Parathyroid adenoma (tissue), 2 donors: ENCODE measurements around the gene AFF4.
"Not testable (repeated sequence)": the region's sequence is repeated elsewhere in the genome, so short reads cannot be mapped to it uniquely, and the experiment has no call there.

Source experiments
- H2AFZ ChIP-seq: fragments of 300-600 bp; sonication (generic); one replicate; pipeline ENCODE4 v1.7.0; 2017; ENCODE audit warnings: antibody characterized with exemption, mild to moderate bottlenecking
- H3K27ac ChIP-seq: fragments of 300-600 bp; sonication (generic); one replicate; pipeline ENCODE4 v1.7.0; 2017
- H3K27me3 ChIP-seq: fragments of 300-600 bp; sonication (generic); one replicate; pipeline ENCODE4 v1.7.0; 2017; ENCODE audit warnings: low read length; ENCODE audit not compliant: control insufficient read depth, insufficient read depth
- H3K36me3 ChIP-seq: fragments of 300-600 bp; sonication (generic); one replicate; pipeline ENCODE4 v1.7.0; 2017; ENCODE audit warnings: low read length; ENCODE audit not compliant: control insufficient read depth, insufficient read depth
- H3K4me1 ChIP-seq: fragments of 300-600 bp; sonication (generic); one replicate; pipeline ENCODE4 v1.7.0; 2017; ENCODE audit warnings: control low read depth
- H3K4me2 ChIP-seq: fragments of 300-600 bp; sonication (generic); one replicate; pipeline ENCODE4 v1.7.0; 2017; ENCODE audit warnings: low read length
- H3K4me3 ChIP-seq: fragments of 300-600 bp; sonication (generic); one replicate; pipeline ENCODE4 v1.7.0; 2017; ENCODE audit warnings: low read depth, low read length
- H3K79me2 ChIP-seq: fragments of 300-600 bp; sonication (generic); one replicate; pipeline ENCODE4 v1.7.0; 2017; ENCODE audit warnings: control low read depth
- H3K9ac ChIP-seq: fragments of 300-600 bp; sonication (generic); one replicate; pipeline ENCODE4 v1.7.0; 2017; ENCODE audit warnings: mild to moderate bottlenecking
- H3K9me3 ChIP-seq: fragments of 300-600 bp; sonication (generic); one replicate; pipeline ENCODE4 v1.7.0; 2017; ENCODE audit warnings: low read length; ENCODE audit not compliant: control insufficient read depth
- CTCF ChIP-seq: fragments of 300-600 bp; sonication (generic); IDR thresholded peaks from one replicate; pipeline ENCODE4 v1.7.0; 2017; ENCODE audit warnings: antibody characterized with exemption, mild to moderate bottlenecking
- donor health status: primary hyperparathyroidism.

Gene AFF4

GRCh38 chr5:132953710-132954109 lies 9.7 kb downstream of the AFF4 start:
- Histone ChIP-seq H3K4me2 (no peak overlapping the region), H3K4me3 (no peak overlapping the region), H3K27ac (no peak overlapping the region), H3K9ac (no peak overlapping the region), H3K27me3 (no peaks in the 10 kb centered on the region), H3K79me2 (peaks cover 80% of the 10 kb centered on the region), H3K4me1 (peaks cover 8% of the 10 kb centered on the region), H3K9me3 (no peaks in the 10 kb centered on the region), H3K36me3 (no peaks in the 10 kb centered on the region), H2AFZ (no peak overlapping the region)
- TF ChIP-seq CTCF: no peak

- Histone ChIP-seq H3K27ac (no peak overlapping the region), H3K9ac (no peak overlapping the region), H3K4me1 (peaks cover 15% of the 10 kb centered on the region), H3K4me3 (no peak overlapping the region), H2AFZ (no peak overlapping the region), H3K36me3 (no peaks in the 10 kb centered on the region), H3K27me3 (no peaks in the 10 kb centered on the region), H3K9me3 (no peaks in the 10 kb centered on the region), H3K4me2 (no peak overlapping the region), H3K79me2 (peaks cover 81% of the 10 kb centered on the region)
- no peak for TF ChIP-seq CTCF
Measured at GRCh38 chr5:132952829-132953228, 10.6 kb downstream of the AFF4 start.

GRCh38 chr5:132951897-132952296 lies 11.5 kb downstream of the AFF4 start:
- Histone ChIP-seq H3K4me1 (peaks cover 15% of the 10 kb centered on the region), H3K9ac (no peak overlapping the region), H3K27ac (no peak overlapping the region), H2AFZ (no peak overlapping the region), H3K27me3 (no peaks in the 10 kb centered on the region), H3K36me3 (no peaks in the 10 kb centered on the region), H3K4me2 (no peak overlapping the region), H3K79me2 (peaks cover 88% of the 10 kb centered on the region), H3K9me3 (no peaks in the 10 kb centered on the region), H3K4me3 (no peak overlapping the region)
- no peak for TF ChIP-seq CTCF

- no peak overlapping the region for H3K9ac ChIP-seq
- no peak overlapping the region for H3K4me2 ChIP-seq
- no peak overlapping the region for H3K4me3 ChIP-seq
- no peaks in the 10 kb centered on the region for H3K27me3 ChIP-seq
- no peaks in the 10 kb centered on the region for H3K9me3 ChIP-seq
- H3K36me3 ChIP-seq: no peaks in the 10 kb centered on the region
- peaks cover 89% of the 10 kb centered on the region for H3K79me2 ChIP-seq
- H2AFZ ChIP-seq: no peak overlapping the region
- H3K27ac ChIP-seq: no peak overlapping the region
- no peak for TF ChIP-seq CTCF
- peaks cover 15% of the 10 kb centered on the region for H3K4me1 ChIP-seq
Measured at GRCh38 chr5:132949136-132949535, 14.3 kb downstream of the AFF4 start.

GRCh38 chr5:132947671-132948070 lies 15.8 kb downstream of the AFF4 start:
- no peak for TF ChIP-seq CTCF
- Histone ChIP-seq H3K4me2 (no peak overlapping the region), H3K4me1 (peaks cover 18% of the 10 kb centered on the region), H3K4me3 (no peak overlapping the region), H2AFZ (no peak overlapping the region), H3K9me3 (no peaks in the 10 kb centered on the region), H3K79me2 (peaks cover 90% of the 10 kb centered on the region), H3K27ac (no peak overlapping the region), H3K27me3 (no peaks in the 10 kb centered on the region), H3K9ac (no peak overlapping the region), H3K36me3 (no peaks in the 10 kb centered on the region)

GRCh38 chr5:132945315-132945714 lies 18.1 kb downstream of the AFF4 start:
- Histone ChIP-seq H3K79me2 (peaks cover 83% of the 10 kb centered on the region), H3K4me1 (peaks cover 18% of the 10 kb centered on the region)
- not testable (repeated sequence) for H3K4me3 ChIP-seq, H3K9ac ChIP-seq, H3K9me3 ChIP-seq, H3K27ac ChIP-seq, H3K4me2 ChIP-seq, H3K27me3 ChIP-seq, H2AFZ ChIP-seq, H3K36me3 ChIP-seq
